Liver (tissue), 9 donors: Measurements from ENCODE around the gene MARK2. TPM values are rescaled to one million over a fixed set of nuclear protein-coding genes. Genes with fewer than 3 reads are reported as not detected.
A peak's percentile ranks its signal among the peaks of the same experiment; 100 is the strongest.

ENCODE experiments used
- DNase-seq: peaks from one replicate; pipeline ENCODE4 v3.0.0-alpha.2; 2017; ENCODE audit warnings: low spot score
- H3K27ac ChIP-seq, 2 donors: one replicate each; pipeline ENCODE4 v1.7.0; 2013; ENCODE audit warnings: inconsistent platforms in 2 of 2, low read length in 2 of 2, control low read depth in 1 of 2, low read depth in 1 of 2, mild to moderate bottlenecking in 1 of 2
- H3K27me3 ChIP-seq, 4 donors: one replicate each; pipeline versions ENCODE4 v1.6.1 to v1.7.0; 2013; ENCODE audit warnings: low read length in 3 of 4, inconsistent platforms in 1 of 4, mild to moderate bottlenecking in 1 of 4, moderate library complexity in 1 of 4; ENCODE audit not compliant: control insufficient read depth in 4 of 4, insufficient read depth in 4 of 4
- H3K36me3 ChIP-seq, 4 donors: one replicate each; pipeline versions ENCODE4 v1.6.1 to v1.7.0; 2013; ENCODE audit warnings: low read length in 3 of 4, mild to moderate bottlenecking in 3 of 4, low read depth in 1 of 4, moderate library complexity in 1 of 4; ENCODE audit not compliant: control insufficient read depth in 4 of 4, insufficient read depth in 3 of 4
- H3K4me1 ChIP-seq, 4 donors: one replicate each; pipeline versions ENCODE4 v1.6.1 to v1.7.0; 2013; ENCODE audit warnings: low read length in 3 of 4, mild to moderate bottlenecking in 3 of 4, moderate library complexity in 1 of 4; ENCODE audit not compliant: control insufficient read depth in 4 of 4, insufficient read depth in 4 of 4
- H3K4me3 ChIP-seq, 3 donors: one replicate each; pipeline versions ENCODE4 v1.6.1 to v1.7.0; 2013; ENCODE audit warnings: low read length in 3 of 3, control low read depth in 1 of 3, low read depth in 1 of 3, mild to moderate bottlenecking in 1 of 3
- H3K9ac ChIP-seq, 2 donors: one replicate each; pipeline ENCODE4 v1.7.0; 2013; ENCODE audit warnings: low read length in 2 of 2, mild to moderate bottlenecking in 2 of 2, moderate library complexity in 2 of 2, control low read depth in 1 of 2, low read depth in 1 of 2
- H3K9me3 ChIP-seq, 4 donors: one replicate each; pipeline versions ENCODE4 v1.6.1 to v1.7.0; 2013; ENCODE audit warnings: low read length in 3 of 4; ENCODE audit not compliant: control insufficient read depth in 4 of 4
- FOXA2 ChIP-seq: IDR thresholded peaks from 2 replicates; pipeline ENCODE4 v1.6.1; 2016; ENCODE audit warnings: antibody characterized with exemption
- GABPA ChIP-seq, 2 donors: IDR thresholded peaks in 1 of 2; conservative IDR thresholded peaks in 1 of 2; 2 replicates each; pipeline ENCODE4 v1.6.1; 2016; ENCODE audit warnings: antibody characterized with exemption in 2 of 2, mild to moderate bottlenecking in 1 of 2, moderate library complexity in 1 of 2
- HNF4A ChIP-seq, 2 donors: conservative IDR thresholded peaks; 2 replicates each; pipeline ENCODE4 v1.6.1; 2016; ENCODE audit warnings: antibody characterized with exemption in 2 of 2, mild to moderate bottlenecking in 2 of 2
- HNF4G ChIP-seq: IDR thresholded peaks from 2 replicates; pipeline ENCODE4 v1.6.1; 2016; ENCODE audit warnings: antibody characterized with exemption
- NR2F2 ChIP-seq: IDR thresholded peaks from 2 replicates; pipeline ENCODE4 v1.6.1; 2016; ENCODE audit warnings: antibody characterized with exemption
- RAD21 ChIP-seq, 2 donors: IDR thresholded peaks; 2 replicates each; pipeline ENCODE4 v1.6.1; 2016; ENCODE audit warnings: antibody characterized with exemption in 2 of 2, mild to moderate bottlenecking in 2 of 2
- REST ChIP-seq: IDR thresholded peaks from 2 replicates; pipeline ENCODE4 v1.6.1; 2016; ENCODE audit warnings: antibody characterized with exemption, mild to moderate bottlenecking
- RXRA ChIP-seq, 2 donors: IDR thresholded peaks; 2 replicates each; pipeline ENCODE4 v1.6.1; 2017 to 2018; ENCODE audit warnings: antibody characterized with exemption in 2 of 2, mild to moderate bottlenecking in 1 of 2
- SP1 ChIP-seq: IDR thresholded peaks from 2 replicates; pipeline ENCODE4 v1.6.1; 2018; ENCODE audit warnings: antibody characterized with exemption, mild to moderate bottlenecking
- TAF1 ChIP-seq: conservative IDR thresholded peaks from 2 replicates; pipeline ENCODE4 v1.6.1; 2016; ENCODE audit warnings: antibody characterized with exemption, mild to moderate bottlenecking
- YY1 ChIP-seq: IDR thresholded peaks from 2 replicates; pipeline ENCODE4 v1.6.1; 2016; ENCODE audit warnings: antibody characterized with exemption, mild to moderate bottlenecking
- ZBTB33 ChIP-seq: IDR thresholded peaks from 2 replicates; pipeline ENCODE4 v1.6.1; 2016; ENCODE audit warnings: antibody characterized with exemption
- WGBS: extraction: QIAGEN DNeasy Blood & Tissue Kit; methylation state at CpG from one replicate; pipeline ENCODE4 v1.1.7; 2013; 5-methylcytosine and 5-hydroxymethylcytosine counted together
- polyA plus RNA-seq, 2 donors: library from polyadenylated mRNA; stranded (reverse) in 1 of 2; unstranded in 1 of 2; fragments of 200-250 nt in 1 of 2; fragments of >200 nt in 1 of 2; fragmentation: Nextera tagmentation in 1 of 2; extraction: Ambion mirVana in 1 of 2; gene quantifications; one replicate each; pipeline versions ENCODE4 v1.2.1 to v1.2.3, GENCODE V29; 2013 to 2015
- total RNA-seq, 2 donors: library from RNA; depleted of rRNA; stranded (reverse); fragments of >200 nt; gene quantifications; one replicate each; pipeline ENCODE4 v1.2.3, GENCODE V29; 2014
- TF ChIP-seq, protein P1 (sequence below): fragments of 150-350 bp; IDR thresholded peaks from 2 replicates; pipeline ENCODE4 v1.5.1; 2017; ENCODE audit warnings: improper control_type of control experiment, low read depth, low read length; ENCODE audit not compliant: missing input control
- TF ChIP-seq, protein P2 (sequence below): IDR thresholded peaks from 2 replicates; pipeline ENCODE4 v1.6.1; 2016; ENCODE audit warnings: antibody characterized with exemption
- TF ChIP-seq, protein P3 (sequence below): IDR thresholded peaks from 2 replicates; pipeline ENCODE4 v1.6.1; 2016; ENCODE audit warnings: antibody characterized with exemption
- donor health status: healthy.
- donor health status: healthy.
- donor health status: healthy.
- donor health status: healthy.
- donor health status: healthy.

MARK2 gene
- total and polyA plus RNA-seq, 4 donors: 3.4 to 11.6 (median 8.0) TPM

DNA sequence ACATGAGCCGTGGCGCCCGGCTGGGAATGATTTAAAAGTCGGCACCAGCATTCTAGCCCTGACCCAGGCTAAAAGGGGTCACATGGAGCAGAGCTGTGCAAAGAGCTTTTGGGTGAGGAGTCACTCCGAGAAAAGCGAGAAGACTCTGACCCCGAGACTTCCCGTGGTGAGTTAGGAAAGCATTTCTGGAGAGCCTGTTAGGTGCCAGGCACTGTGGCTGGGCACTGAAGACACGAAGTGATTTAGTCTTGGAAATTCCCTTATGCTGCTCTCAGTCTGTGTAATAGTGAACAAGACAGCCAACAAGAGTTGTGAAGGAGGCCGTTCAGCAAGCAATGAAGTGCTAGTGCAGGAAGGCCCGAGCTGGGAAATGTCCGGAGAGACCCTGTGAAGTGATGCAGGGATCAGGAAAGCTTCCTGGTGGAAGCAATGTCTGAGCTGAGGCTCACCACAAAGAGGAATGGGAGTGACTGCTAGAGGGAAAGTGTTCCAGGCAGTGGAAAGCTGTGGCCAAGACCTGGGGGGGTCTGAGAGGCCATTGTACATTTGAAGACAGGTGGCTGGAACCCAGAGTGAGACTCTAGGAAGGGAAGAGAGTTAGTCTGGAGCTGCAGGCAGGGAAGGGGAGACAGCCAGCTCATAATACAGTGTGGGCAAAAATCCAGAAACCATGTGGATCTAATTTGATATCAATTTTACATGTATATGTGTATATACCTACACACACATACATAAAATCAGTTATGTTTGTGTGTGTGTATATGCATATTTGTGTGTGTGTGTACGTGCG is 31.6 kb downstream of the MARK2 start:
- TF ChIP-seq, protein P1, sequence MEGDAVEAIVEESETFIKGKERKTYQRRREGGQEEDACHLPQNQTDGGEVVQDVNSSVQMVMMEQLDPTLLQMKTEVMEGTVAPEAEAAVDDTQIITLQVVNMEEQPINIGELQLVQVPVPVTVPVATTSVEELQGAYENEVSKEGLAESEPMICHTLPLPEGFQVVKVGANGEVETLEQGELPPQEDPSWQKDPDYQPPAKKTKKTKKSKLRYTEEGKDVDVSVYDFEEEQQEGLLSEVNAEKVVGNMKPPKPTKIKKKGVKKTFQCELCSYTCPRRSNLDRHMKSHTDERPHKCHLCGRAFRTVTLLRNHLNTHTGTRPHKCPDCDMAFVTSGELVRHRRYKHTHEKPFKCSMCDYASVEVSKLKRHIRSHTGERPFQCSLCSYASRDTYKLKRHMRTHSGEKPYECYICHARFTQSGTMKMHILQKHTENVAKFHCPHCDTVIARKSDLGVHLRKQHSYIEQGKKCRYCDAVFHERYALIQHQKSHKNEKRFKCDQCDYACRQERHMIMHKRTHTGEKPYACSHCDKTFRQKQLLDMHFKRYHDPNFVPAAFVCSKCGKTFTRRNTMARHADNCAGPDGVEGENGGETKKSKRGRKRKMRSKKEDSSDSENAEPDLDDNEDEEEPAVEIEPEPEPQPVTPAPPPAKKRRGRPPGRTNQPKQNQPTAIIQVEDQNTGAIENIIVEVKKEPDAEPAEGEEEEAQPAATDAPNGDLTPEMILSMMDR: no peak
- TF ChIP-seq HNF4A (conservative IDR thresholded peaks at IDR 0.05) (no peak), GABPA (IDR thresholded peaks at IDR 0.05 in 1 of 2, conservative IDR thresholded peaks at IDR 0.05 in 1 of 2) (no peak), HNF4G (no peak), ZBTB33 (no peak), RAD21 (IDR thresholded peaks at IDR 0.05) (no peak), REST (no peak), RXRA (IDR thresholded peaks at IDR 0.05) (no peak), SP1 (no peak), TAF1 (no peak), NR2F2 (no peak), FOXA2 (no peak), YY1 (no peak)
- TF ChIP-seq, protein P2, sequence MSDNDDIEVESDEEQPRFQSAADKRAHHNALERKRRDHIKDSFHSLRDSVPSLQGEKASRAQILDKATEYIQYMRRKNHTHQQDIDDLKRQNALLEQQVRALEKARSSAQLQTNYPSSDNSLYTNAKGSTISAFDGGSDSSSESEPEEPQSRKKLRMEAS: no peak
- TF ChIP-seq, protein P3, sequence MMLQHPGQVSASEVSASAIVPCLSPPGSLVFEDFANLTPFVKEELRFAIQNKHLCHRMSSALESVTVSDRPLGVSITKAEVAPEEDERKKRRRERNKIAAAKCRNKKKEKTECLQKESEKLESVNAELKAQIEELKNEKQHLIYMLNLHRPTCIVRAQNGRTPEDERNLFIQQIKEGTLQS: no peak
- Histone ChIP-seq H3K4me3 (no peak overlapping the region), H3K27me3 (no peaks in the 10 kb centered on the region), H3K4me1 (peaks cover 7 to 54% (median 43%) of the 10 kb centered on the region in 4 donors), H3K27ac (peak overlapping the region in 1 of 2 donors; percentile 45), H3K36me3 (no peaks in the 10 kb centered on the region), H3K9ac (no peak overlapping the region), H3K9me3 (no peaks in the 10 kb centered on the region)
- no peak for DNase-seq
- 72% methylated on average over 14 of the region's 14 CpGs for WGBS
